Peyer's patch (tissue), 4 donors: Measurements from ENCODE around the gene NBAS.

Experiments
- POLR2A ChIP-seq, 2 donors: fragments of 450-650 bp; IDR thresholded peaks; one replicate each; pipeline ENCODE4 v1.5.1; 2017; ENCODE audit warnings: antibody characterized with exemption in 2 of 2, mild to moderate bottlenecking in 2 of 2, moderate library complexity in 2 of 2
- TF ChIP-seq, protein P1 (sequence below), 6 experiments: fragments of 450-650 bp in 4 of 6; fragments of 200-600 bp in 2 of 6; sonication (generic) in 1 of 6; IDR thresholded peaks; one replicate each; pipeline ENCODE4 v1.5.1; 2017 to 2019; ENCODE audit warnings: antibody characterized with exemption in 6 of 6, mild to moderate bottlenecking in 3 of 6, moderate library complexity in 1 of 6

DNA sequence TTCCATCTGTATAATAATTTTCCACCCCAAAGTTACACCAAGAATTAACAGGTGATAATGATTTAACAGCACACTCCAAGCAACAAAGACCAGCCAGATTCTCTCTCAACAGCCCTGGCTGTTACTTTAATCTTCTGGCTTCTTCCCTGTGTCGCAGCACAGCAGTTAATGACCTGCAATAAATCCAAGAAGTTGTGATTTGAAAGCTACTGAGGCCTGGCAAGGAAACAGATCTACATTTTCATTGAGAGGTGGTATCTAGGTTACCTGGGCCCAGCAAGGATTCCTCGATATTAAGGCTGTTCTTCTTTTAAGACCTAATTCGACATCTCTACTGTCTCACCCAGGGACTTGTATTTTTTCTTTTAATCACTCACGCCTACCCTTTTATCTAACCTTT is 433.8 kb downstream of the NBAS start:
- no peak for TF ChIP-seq POLR2A (IDR thresholded peaks at IDR 0.05)
- TF ChIP-seq, protein P1, sequence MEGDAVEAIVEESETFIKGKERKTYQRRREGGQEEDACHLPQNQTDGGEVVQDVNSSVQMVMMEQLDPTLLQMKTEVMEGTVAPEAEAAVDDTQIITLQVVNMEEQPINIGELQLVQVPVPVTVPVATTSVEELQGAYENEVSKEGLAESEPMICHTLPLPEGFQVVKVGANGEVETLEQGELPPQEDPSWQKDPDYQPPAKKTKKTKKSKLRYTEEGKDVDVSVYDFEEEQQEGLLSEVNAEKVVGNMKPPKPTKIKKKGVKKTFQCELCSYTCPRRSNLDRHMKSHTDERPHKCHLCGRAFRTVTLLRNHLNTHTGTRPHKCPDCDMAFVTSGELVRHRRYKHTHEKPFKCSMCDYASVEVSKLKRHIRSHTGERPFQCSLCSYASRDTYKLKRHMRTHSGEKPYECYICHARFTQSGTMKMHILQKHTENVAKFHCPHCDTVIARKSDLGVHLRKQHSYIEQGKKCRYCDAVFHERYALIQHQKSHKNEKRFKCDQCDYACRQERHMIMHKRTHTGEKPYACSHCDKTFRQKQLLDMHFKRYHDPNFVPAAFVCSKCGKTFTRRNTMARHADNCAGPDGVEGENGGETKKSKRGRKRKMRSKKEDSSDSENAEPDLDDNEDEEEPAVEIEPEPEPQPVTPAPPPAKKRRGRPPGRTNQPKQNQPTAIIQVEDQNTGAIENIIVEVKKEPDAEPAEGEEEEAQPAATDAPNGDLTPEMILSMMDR (IDR thresholded peaks at IDR 0.05), result no peak
